HG02852 (cell line): ENCODE measurements around the gene ARHGEF26.
A peak's percentile ranks its signal among the peaks of the same experiment; 100 is the strongest.

Experiments used
- ATAC-seq: cut with Tn5 transposase; IDR thresholded peaks from one replicate; pipeline ENCODE4 v1.9.1; 2021; ENCODE audit warnings: mild to moderate bottlenecking, moderate library complexity; ENCODE audit not compliant: unreplicated experiment

Gene ARHGEF26

DNA sequence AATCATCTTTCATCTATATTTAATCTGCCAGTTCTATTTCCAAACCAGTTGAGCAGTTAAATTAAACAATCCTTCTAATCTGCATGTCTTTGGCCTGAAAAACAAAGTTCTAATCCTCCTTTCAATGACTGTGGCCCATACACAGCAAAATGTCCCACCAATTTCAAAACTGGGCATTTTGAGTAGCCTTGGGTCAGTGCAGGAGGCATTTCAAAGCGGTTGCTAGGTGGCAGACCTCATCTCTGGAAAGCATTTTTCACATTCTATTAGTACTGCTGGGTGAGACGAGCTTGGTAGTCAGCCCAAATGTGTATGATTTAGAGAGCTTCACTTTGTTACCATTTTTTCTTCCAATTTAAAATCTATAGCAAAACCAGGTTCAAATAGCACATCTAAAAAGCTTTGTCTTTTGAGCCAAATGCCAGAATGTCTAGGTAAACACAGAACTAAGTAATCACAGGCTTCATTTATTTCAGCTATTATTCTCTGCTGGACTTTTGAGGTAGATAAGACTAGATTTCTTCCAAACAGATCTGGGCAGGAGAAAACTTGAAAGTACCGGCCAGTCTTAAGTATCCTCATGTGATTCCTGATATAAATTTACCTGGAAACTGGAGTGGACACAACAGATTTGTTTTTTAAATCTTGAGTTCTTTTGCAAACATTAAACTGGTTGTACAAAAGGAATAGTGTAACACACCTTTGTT, 8.9 kb upstream of the ARHGEF26 start:
- ATAC-seq = no peak

DNA sequence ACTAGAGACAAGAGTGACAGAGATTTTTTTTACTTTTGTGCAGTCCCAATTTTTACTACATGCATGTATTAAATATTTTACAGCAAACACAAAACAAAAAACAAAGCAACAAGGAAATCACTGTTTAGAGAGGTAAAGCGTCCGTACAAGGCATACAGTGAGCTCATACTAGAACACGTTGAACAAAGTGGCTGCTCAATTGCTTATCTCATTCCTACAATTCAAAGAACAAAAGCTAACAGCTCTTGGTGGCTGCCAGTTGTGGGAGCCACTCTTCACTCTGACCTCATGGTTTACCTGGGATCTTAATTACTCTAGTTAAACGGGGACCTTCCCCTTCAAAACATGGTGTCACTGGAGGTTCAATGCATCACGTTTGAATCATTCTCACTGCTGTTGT, 7.6 kb upstream of the ARHGEF26 start:
- no peak for ATAC-seq

DNA sequence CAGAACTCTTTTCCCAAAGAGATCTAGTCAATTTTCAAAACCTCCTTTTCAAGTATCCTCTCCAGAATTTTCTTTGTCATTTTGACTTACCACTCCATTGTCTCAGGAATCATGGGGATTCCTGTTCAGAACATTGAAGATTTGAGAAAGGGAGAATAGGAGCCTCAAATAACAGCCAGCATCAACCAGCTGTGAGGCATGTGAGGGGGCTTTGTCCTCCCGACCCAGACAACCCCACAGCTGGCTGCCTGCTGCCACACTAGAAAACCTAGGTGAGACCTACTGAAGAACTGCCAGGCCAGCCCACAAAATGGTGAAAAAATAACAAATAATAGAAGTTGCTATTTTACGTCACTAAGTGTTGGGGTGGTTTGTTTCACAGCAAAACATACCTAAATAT, 5.9 kb upstream of the ARHGEF26 start:
- ATAC-seq = no peak

DNA sequence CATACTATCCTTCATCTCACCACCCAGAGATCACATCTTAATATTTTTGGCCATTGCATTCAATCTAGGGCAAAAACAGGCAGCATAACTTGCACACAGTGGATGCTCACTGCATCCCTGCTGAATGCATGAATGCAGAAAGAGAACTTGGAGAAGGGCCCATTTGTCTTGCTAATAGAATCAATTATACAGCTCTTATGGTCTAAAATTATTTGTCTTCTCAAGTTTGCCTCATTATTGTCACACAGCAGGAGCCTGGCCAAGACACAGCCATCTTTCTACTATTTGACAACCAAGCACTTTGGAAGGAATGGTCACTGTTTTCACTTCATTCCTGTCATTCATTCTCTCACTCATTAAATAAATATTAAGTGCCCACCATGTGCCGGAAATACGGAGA, 1.2 kb upstream of the ARHGEF26 start:
- no peak for ATAC-seq

- peak; percentile 37 for ATAC-seq
Observed at GRCh38 chr3:154121701-154122551, 736 bp downstream of the ARHGEF26 start.

DNA sequence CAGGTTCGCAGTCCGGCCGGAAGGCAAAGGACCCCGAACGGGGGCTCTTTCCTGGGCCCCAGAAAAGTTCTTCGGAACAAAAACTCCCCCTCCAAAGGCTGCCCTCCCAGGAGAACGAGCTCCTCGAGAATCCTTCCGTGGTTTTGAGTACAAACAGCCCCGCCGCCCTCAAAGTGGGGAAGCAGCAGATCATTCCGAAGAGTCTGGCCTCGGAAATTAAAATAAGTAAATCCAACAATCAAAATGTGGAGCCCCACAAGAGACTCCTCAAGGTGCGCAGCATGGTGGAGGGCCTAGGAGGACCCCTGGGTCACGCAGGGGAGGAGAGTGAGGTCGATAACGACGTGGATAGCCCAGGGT, 1.3 kb downstream of the ARHGEF26 start:
- no peak for ATAC-seq

GRCh38 chr3:154122912-154123559, 1.8 kb downstream of the ARHGEF26 start:
- no peak for ATAC-seq

DNA sequence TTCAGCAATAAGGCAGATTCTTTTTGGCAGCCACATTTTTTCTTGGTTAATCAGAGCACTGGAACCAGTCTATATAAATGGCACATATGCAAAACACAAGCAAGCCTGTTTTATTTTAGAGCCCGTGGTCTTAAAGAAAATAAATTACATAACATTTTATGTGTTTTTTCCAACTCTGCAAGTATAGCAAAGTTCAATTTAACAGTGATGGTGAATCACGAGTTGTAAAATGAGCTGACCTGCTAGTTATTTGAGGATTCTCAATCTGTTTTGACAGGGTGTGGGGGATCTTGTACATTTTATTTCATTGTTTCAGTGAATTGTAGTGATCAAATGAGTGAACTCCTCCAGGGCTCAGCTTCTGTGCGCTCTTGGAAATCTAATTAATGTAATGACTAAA, 2.7 kb downstream of the ARHGEF26 start:
- ATAC-seq = no peak

GRCh38 chr3:154125378-154126030, 4.3 kb downstream of the ARHGEF26 start:
- ATAC-seq = no peak

- ATAC-seq = no peak
Observed at GRCh38 chr3:154126651-154127050, 5.5 kb downstream of the ARHGEF26 start.

DNA sequence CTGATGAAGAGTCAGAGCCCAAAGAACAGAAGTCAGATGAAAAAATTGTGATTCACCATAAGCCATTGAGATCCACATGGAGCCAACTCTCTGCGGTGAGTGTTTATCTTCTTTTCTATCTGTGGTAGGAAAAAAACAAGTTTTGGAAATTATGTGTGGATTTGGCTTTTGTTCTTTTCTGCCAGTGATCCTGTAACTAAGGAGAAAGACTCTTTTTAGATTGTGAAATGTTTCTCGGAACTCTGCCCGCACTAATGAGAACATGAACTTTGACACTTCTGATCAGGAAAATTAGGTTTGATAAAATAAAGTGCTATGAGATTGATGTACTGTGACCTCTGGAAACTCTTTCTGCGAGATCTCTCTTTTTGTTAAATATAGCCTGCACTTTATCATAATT, 8.4 kb downstream of the ARHGEF26 start:
- no peak for ATAC-seq

DNA sequence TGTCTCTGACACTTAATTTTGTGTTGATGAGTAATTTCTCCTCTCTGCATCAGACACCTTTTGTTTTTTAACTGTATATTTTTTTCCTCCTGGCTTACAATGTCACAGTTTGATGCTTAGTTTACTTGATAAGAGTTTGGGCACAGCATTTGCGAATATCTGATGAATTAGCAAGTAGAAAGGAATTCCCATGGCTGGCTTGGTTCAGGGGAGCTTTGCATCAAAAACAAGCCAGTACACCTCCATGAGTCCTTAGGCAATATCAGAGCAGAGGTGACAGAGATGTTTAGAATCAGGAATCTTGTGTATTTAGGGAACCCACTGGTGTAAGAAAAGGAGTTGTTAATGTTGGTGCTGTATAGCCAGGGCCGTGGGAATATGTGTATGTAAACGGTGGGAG, 9.3 kb downstream of the ARHGEF26 start:
- no peak for ATAC-seq

DNA sequence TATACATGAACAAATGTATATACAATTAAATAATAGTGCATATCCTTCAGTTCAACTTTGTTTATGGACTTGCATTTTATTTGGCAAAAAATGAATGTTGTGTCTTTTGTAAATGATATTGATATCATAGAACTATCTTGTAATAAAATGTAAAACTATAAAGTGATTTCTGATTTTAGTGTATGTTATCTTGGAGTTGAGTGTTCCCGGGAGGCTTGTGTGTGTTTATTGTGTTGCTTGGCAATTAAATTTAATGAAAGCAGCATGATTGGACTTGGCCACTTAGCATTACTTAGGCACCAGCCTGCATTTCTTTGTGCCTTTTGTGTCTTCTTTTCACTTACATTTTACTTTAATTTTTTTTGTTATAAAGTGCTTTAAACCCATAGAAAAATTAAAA, 10.6 kb downstream of the ARHGEF26 start:
- ATAC-seq = no peak

DNA sequence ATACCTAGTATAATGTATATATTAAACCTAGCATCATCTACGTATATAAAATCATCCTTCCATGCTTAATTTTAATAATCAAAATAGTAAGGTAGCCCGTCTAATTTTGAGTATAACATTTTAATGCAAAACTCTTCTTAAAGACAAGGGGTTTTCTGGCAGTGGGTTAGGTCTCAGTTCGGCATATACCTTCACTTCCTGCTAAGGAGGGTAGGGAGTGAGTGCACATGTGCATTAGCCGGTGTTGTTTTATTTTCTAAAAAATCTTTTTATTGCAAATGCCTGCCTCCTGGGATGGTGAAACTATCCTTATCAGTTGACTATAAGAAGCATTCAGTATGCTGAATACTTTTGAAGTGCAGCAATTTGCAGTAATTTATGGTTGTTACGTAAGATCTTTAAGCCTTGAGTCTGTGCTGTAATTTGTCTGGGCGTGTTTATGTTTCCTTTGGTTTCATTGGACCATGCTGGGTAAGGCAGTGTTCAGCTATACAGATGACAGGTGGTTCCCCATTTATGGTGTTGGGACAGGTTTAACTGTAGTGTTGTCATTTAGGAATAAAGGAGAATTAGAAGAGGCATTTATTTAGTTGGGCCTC, 11.7 kb downstream of the ARHGEF26 start:
- no peak for ATAC-seq

- no peak for ATAC-seq
Observed at GRCh38 chr3:154135511-154136173, 14.5 kb downstream of the ARHGEF26 start.

DNA sequence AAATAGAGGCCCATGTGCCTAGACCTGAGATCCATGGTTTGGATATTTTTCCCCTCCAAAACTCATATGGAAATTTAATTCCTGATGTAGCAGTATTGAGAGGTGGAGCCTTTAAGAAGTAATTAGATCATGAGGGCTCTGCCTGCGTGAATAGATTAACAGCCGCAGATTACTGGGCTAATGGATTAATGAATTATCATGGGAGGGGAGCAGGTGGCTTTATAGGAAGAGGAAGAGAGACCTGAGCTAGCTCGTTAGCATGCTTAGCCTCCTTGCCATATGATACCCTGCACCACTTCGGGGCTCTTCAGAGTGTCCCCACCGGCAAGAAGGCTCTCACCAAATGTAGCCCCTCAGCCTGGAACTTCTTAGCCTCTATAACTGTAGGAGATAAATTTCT, 15.8 kb downstream of the ARHGEF26 start:
- no peak for ATAC-seq

- no peak for ATAC-seq
Observed at GRCh38 chr3:154139996-154140436, 18.8 kb downstream of the ARHGEF26 start.

DNA sequence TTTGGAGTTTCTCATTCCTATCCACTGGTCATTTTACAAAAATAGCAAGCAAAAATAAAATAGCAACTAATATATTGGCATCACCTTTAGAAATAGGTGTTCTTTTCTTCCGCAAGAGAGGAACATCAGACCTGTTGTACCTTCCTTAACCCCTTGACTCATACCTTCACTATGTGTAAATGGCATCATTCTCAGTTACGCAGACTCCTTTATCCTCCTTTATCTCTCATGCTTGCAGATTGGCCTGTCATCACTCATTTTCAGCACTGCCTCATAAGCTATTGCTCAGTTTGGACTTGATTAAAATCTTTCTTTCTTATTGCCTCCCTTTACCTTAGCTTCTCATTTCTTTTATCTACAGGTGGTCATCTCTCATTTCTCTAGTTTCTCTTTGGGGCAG, 21.4 kb downstream of the ARHGEF26 start:
- ATAC-seq = no peak

DNA sequence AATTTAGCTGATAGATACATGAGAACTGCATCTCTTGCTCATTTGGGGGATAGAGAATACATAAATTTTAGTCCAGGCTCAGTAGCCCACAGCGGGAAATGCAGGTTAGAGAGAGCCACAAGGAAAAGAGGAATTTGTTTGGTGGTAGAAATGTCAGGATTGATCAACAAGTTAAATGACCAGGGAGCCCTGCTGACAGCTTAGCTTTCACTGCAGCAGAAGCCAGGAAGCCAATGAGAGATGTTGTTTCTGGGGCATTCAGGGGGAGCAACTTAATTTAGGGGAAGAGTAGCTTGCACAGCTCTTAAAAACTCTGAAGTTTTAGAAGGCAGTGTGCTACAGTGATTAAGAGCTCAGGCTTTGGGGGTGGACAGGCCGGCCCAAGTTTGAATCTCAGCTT, 22.7 kb downstream of the ARHGEF26 start:
- ATAC-seq = no peak

DNA sequence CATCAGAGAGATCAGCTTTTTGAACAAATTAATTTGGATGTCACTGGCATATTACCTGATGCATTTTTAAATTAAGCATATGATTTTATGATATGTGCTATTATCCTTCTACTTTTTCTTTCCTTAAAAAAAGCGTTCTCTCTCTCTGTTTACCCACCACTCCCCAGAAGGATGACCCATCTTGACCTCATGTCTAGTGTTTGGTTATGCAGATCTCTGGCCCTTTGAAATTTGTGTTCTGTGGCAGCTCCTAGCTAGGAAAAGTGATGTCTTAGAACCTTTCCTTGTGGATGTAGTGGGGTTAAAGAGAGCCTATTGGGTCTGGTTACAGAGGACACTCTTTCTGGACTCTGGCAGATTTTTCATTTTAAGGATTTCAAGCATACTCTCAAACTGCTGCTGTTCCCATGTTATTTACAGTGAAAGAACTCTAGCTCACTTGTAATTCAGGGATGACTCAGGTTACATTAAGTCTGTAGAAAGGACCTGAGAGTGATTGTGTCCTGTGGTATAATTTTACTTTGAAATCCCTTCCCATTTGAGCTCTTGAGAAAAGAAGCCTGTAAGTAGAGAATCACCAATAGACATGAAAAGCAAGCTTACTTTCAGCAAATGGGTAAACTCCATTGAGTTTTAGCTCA, 23.8 kb downstream of the ARHGEF26 start:
- ATAC-seq = no peak
